HepG2 (cell line): ENCODE data around the gene RAI14.
"Not testable (repeated sequence)": the region's sequence is repeated elsewhere in the genome, so short reads cannot be mapped to it uniquely, and the experiment has no call there.

ENCODE experiments used
- BCL3 ChIP-seq: sonication (generic); formaldehyde crosslinking; IDR thresholded peaks from 2 replicates; pipeline ENCODE4 v1.5.1; 2020; ENCODE audit warnings: mild to moderate bottlenecking, missing genetic modification reagents, moderate library complexity
- CTCF ChIP-seq: sonication (generic); formaldehyde crosslinking; IDR thresholded peaks from 2 replicates; pipeline ENCODE4 v1.5.0; 2020; ENCODE audit warnings: mild to moderate bottlenecking, missing genetic modification reagents, moderate library complexity
- EZH2 ChIP-seq: conservative IDR thresholded peaks from 2 replicates; pipeline ENCODE4 v1.6.1; 2012; ENCODE audit warnings: mild to moderate bottlenecking, low read depth, low read length, moderate library complexity
- JUN ChIP-seq: sonication (generic); formaldehyde crosslinking; IDR thresholded peaks from 2 replicates; pipeline ENCODE4 v1.4.0; 2020; ENCODE audit warnings: mild to moderate bottlenecking, missing genetic modification reagents
- POLR2A ChIP-seq, 2 experiments: IDR thresholded peaks; 2 replicates each; pipeline ENCODE4 v1.6.1; 2011; ENCODE audit warnings: low read depth in 2 of 2, low read length in 2 of 2, mild to moderate bottlenecking in 1 of 2, moderate library complexity in 1 of 2; ENCODE audit not compliant: insufficient read depth in 1 of 2
- RELA ChIP-seq: sonication (generic); formaldehyde crosslinking; IDR thresholded peaks from 2 replicates; pipeline ENCODE4 v1.4.0; 2020; ENCODE audit warnings: missing genetic modification reagents
- RERE ChIP-seq: IDR thresholded peaks from 2 replicates; pipeline ENCODE4 v1.6.1; 2016; ENCODE audit warnings: low read depth, missing genetic modification reagents, missing compliant biosample characterization
- REXO4 ChIP-seq: sonication (generic); formaldehyde crosslinking; IDR thresholded peaks from 2 replicates; pipeline ENCODE4 v1.8.0; 2022; ENCODE audit warnings: missing genetic modification reagents, mild to moderate bottlenecking, borderline replicate concordance
- TBP ChIP-seq: sonication (generic); formaldehyde crosslinking; IDR thresholded peaks from 2 replicates; pipeline ENCODE4 v1.5.0; 2020; ENCODE audit warnings: missing genetic modification reagents
- ZC3H13 ChIP-seq: sonication (generic); formaldehyde crosslinking; IDR thresholded peaks from 2 replicates; pipeline ENCODE4 v1.8.1; 2023; ENCODE audit warnings: mild to moderate bottlenecking, missing genetic modification reagents, moderate library complexity
- ZNF280D ChIP-seq: sonication (generic); formaldehyde crosslinking; IDR thresholded peaks from 2 replicates; pipeline ENCODE4 v1.5.1; 2020; ENCODE audit warnings: mild to moderate bottlenecking, missing genetic modification reagents
- ZNF431 ChIP-seq: sonication (generic); formaldehyde crosslinking; IDR thresholded peaks from 2 replicates; pipeline ENCODE4 v1.9.0; 2022; ENCODE audit warnings: missing genetic modification reagents, low read depth, mild to moderate bottlenecking, borderline replicate concordance
- ZNF704 ChIP-seq: sonication (generic); formaldehyde crosslinking; IDR thresholded peaks from 2 replicates; pipeline ENCODE4 v1.8.1; 2023; ENCODE audit warnings: mild to moderate bottlenecking, inconsistent platforms, moderate library complexity, missing genetic modification reagents, borderline replicate concordance
- ZSCAN29 ChIP-seq: sonication (generic); formaldehyde crosslinking; conservative IDR thresholded peaks from 2 replicates; pipeline ENCODE4 v1.4.0; 2020; ENCODE audit warnings: mild to moderate bottlenecking, missing genetic modification reagents

- not testable (repeated sequence) for TF ChIP-seq ZNF704; EZH2; RELA (CRISPR knock-in tag); TBP (CRISPR knock-in tag); ZSCAN29; RERE (CRISPR knock-in tag); CTCF; ZNF431; ZC3H13; BCL3 (CRISPR knock-in tag); JUN (CRISPR knock-in tag); REXO4 (CRISPR knock-in tag); ZNF280D (CRISPR knock-in tag); POLR2A (IDR thresholded peaks at IDR 0.05; ENCODE audit: insufficient read depth in 1 of 2, low read depth in 2 of 2, low read length in 2 of 2)
These were observed 118.5 kb downstream of the RAI14 start for GRCh38 chr5:34774678-34775077.
